Activated T-helper 1 cell treated with anti-CD3 and anti-CD28 coated beads, Interleukin-12 subunit alpha, Interleukin-12 subunit beta, Interleukin-2, Interleukin-4 antibody, amounts not matched to agents 30 ng/mL and 10 ng/mL and 1 ng/mL, durations not matched to agents 14 hours and 24 hours and 36 hours (primary cell): ENCODE measurements around the gene LOXL1. TPM values are rescaled to one million over a fixed set of nuclear protein-coding genes. Genes with fewer than 3 reads are reported as not detected.

Source experiments
- DNase-seq: peaks from one replicate; pipeline ENCODE4 v3.0.0; 2021; ENCODE audit warnings: low spot score
- H3K27ac Mint-ChIP-seq: one replicate; pipeline ENCODE4 v1.8.0; 2021; ENCODE audit warnings: mild to moderate bottlenecking, mixed read lengths
- H3K27me3 Mint-ChIP-seq: one replicate; pipeline ENCODE4 v1.8.0; 2022; ENCODE audit warnings: mild to moderate bottlenecking, moderate library complexity, mixed read lengths; ENCODE audit not compliant: insufficient read depth
- H3K36me3 Mint-ChIP-seq: one replicate; pipeline ENCODE4 v1.8.0; 2021; ENCODE audit warnings: low read depth, mixed read lengths
- H3K4me1 Mint-ChIP-seq: one replicate; pipeline ENCODE4 v1.8.0; 2021; ENCODE audit warnings: low read depth, mixed read lengths
- H3K4me3 Mint-ChIP-seq: one replicate; pipeline ENCODE4 v1.8.0; 2021; ENCODE audit warnings: mild to moderate bottlenecking, moderate library complexity, mixed read lengths
- H3K9me3 Mint-ChIP-seq: one replicate; pipeline ENCODE4 v1.8.0; 2021; ENCODE audit warnings: mixed read lengths
- intact Hi-C: fragments of 100-400 bp; cut with micrococcal nuclease; formaldehyde crosslinking; loops from one replicate; pipeline ENCODE4 v1.15.1; 2024
- total RNA-seq: library from RNA; stranded (reverse); gene quantifications from 2 replicates; pipeline ENCODE4 v1.2.3, GENCODE V29; 2022

LOXL1 gene
- total RNA-seq, 1 donor from 2014 or later, result 0.34 TPM

- Mint-ChIP-seq H3K27me3 (peaks cover 14% of the 10 kb centered on the region), H3K9me3 (no peaks in the 10 kb centered on the region), H3K27ac (no peak overlapping the region), H3K4me3 (no peak overlapping the region), H3K4me1 (peaks cover 56% of the 10 kb centered on the region), H3K36me3 (peaks cover 3% of the 10 kb centered on the region)
- DNase-seq, result no peak
- intact Hi-C loops, result no loop called here
Measured at GRCh38 chr15:73978896-73979295, 52.6 kb downstream of the LOXL1 start.

GRCh38 chr15:73979636-73980035 lies 53.4 kb downstream of the LOXL1 start:
- no peak for DNase-seq
- Mint-ChIP-seq H3K4me1 (peaks cover 57% of the 10 kb centered on the region), H3K27me3 (peaks cover 14% of the 10 kb centered on the region), H3K4me3 (no peak overlapping the region), H3K9me3 (no peaks in the 10 kb centered on the region), H3K27ac (no peak overlapping the region), H3K36me3 (peaks cover 5% of the 10 kb centered on the region)
- intact Hi-C loops, result no loop called here

GRCh38 chr15:73981761-73982221 lies 55.5 kb downstream of the LOXL1 start:
- Mint-ChIP-seq H3K4me1 (peaks cover 54% of the 10 kb centered on the region), H3K27ac (peak overlapping the region; percentile 91), H3K9me3 (no peaks in the 10 kb centered on the region), H3K27me3 (peaks cover 5% of the 10 kb centered on the region), H3K4me3 (peak overlapping the region; percentile 69), H3K36me3 (peaks cover 3% of the 10 kb centered on the region)
- no peak for DNase-seq
- intact Hi-C loops, result no loop called here

GRCh38 chr15:73982222-73982962 lies 56.1 kb downstream of the LOXL1 start:
- Mint-ChIP-seq H3K27ac (peak overlapping the region; percentile 91), H3K4me3 (peak overlapping the region; percentile 69), H3K27me3 (peaks cover 5% of the 10 kb centered on the region), H3K36me3 (peaks cover 3% of the 10 kb centered on the region), H3K4me1 (peaks cover 60% of the 10 kb centered on the region), H3K9me3 (no peaks in the 10 kb centered on the region)
- intact Hi-C loops, result no loop called here
- no peak for DNase-seq

GRCh38 chr15:73983211-73983727 lies 57.0 kb downstream of the LOXL1 start:
- no peaks in the 10 kb centered on the region for H3K27me3 Mint-ChIP-seq
- H3K4me3 Mint-ChIP-seq, result no peak overlapping the region
- no peaks in the 10 kb centered on the region for H3K9me3 Mint-ChIP-seq
- H3K4me1 Mint-ChIP-seq, result peaks cover 67% of the 10 kb centered on the region
- no peak for DNase-seq
- peak overlapping the region; percentile 75 for H3K27ac Mint-ChIP-seq
- intact Hi-C loops, result no loop called here
- H3K36me3 Mint-ChIP-seq, result peaks cover 3% of the 10 kb centered on the region

- Mint-ChIP-seq H3K9me3 (no peaks in the 10 kb centered on the region), H3K4me3 (no peak overlapping the region), H3K27ac (peak overlapping the region; percentile 68), H3K36me3 (peaks cover 3% of the 10 kb centered on the region), H3K4me1 (peaks cover 66% of the 10 kb centered on the region), H3K27me3 (no peaks in the 10 kb centered on the region)
- intact Hi-C loops, result no loop called here
- DNase-seq, result no peak
Measured at GRCh38 chr15:73983773-73984172, 57.5 kb downstream of the LOXL1 start.

GRCh38 chr15:73984208-73984979 lies 58.1 kb downstream of the LOXL1 start:
- Mint-ChIP-seq H3K4me1 (peaks cover 62% of the 10 kb centered on the region), H3K4me3 (no peak overlapping the region), H3K27me3 (no peaks in the 10 kb centered on the region), H3K27ac (peak overlapping the region; percentile 68), H3K36me3 (peaks cover 3% of the 10 kb centered on the region), H3K9me3 (no peaks in the 10 kb centered on the region)
- DNase-seq, result no peak
- intact Hi-C loops, result no loop called here

GRCh38 chr15:73985101-73985873 lies 59.0 kb downstream of the LOXL1 start:
- DNase-seq, result no peak
- H3K27me3 Mint-ChIP-seq, result no peaks in the 10 kb centered on the region
- H3K4me3 Mint-ChIP-seq, result no peak overlapping the region
- peaks cover 3% of the 10 kb centered on the region for H3K36me3 Mint-ChIP-seq
- H3K9me3 Mint-ChIP-seq, result no peaks in the 10 kb centered on the region
- intact Hi-C loops, result no loop called here
- H3K27ac Mint-ChIP-seq, result peak overlapping the region; percentile 58
- H3K4me1 Mint-ChIP-seq, result peaks cover 60% of the 10 kb centered on the region

GRCh38 chr15:73986055-73986775 lies 60.0 kb downstream of the LOXL1 start:
- Mint-ChIP-seq H3K27ac (peak overlapping the region; percentile 45), H3K27me3 (no peaks in the 10 kb centered on the region), H3K4me3 (no peak overlapping the region), H3K36me3 (peaks cover 3% of the 10 kb centered on the region), H3K4me1 (peaks cover 60% of the 10 kb centered on the region), H3K9me3 (no peaks in the 10 kb centered on the region)
- DNase-seq, result no peak
- intact Hi-C loops, result no loop called here

- intact Hi-C loops, result no loop called here
- H3K4me1 Mint-ChIP-seq, result peaks cover 56% of the 10 kb centered on the region
- peak overlapping the region; percentile 24 for H3K27ac Mint-ChIP-seq
Measured at GRCh38 chr15:73986776-73987056, 60.5 kb downstream of the LOXL1 start.

GRCh38 chr15:73987250-73987649 lies 61.0 kb downstream of the LOXL1 start:
- Mint-ChIP-seq H3K27me3 (no peaks in the 10 kb centered on the region), H3K9me3 (no peaks in the 10 kb centered on the region), H3K36me3 (peaks cover 3% of the 10 kb centered on the region), H3K4me1 (peaks cover 51% of the 10 kb centered on the region), H3K27ac (peak overlapping the region; percentile 9), H3K4me3 (no peak overlapping the region)
- no peak for DNase-seq
- intact Hi-C loops, result no loop called here

More at GRCh38 chr15:73986776-73987056, 60.5 kb downstream of the LOXL1 start:
- Mint-ChIP-seq H3K27me3 (no peaks in the 10 kb centered on the region), H3K4me3 (no peak overlapping the region), H3K36me3 (peaks cover 3% of the 10 kb centered on the region), H3K9me3 (no peaks in the 10 kb centered on the region)
- no peak for DNase-seq

GRCh38 chr15:73987681-73988444 lies 61.6 kb downstream of the LOXL1 start:
- Mint-ChIP-seq H3K36me3 (peaks cover 3% of the 10 kb centered on the region), H3K27ac (no peak overlapping the region), H3K27me3 (no peaks in the 10 kb centered on the region), H3K4me1 (peaks cover 51% of the 10 kb centered on the region), H3K9me3 (no peaks in the 10 kb centered on the region), H3K4me3 (no peak overlapping the region)
- intact Hi-C loops, result no loop called here
- no peak for DNase-seq
